DOHH2 (cell line): ENCODE results near the gene AP5S1.
A peak's percentile ranks its signal among the peaks of the same experiment; 100 is the strongest.

ENCODE experiments used
- H3F3A ChIP-seq: fragments of 200-600 bp; sonication (generic), shearing (Covaris generic); 2 replicates; pipeline ENCODE4 v1.6.0; 2016; ENCODE audit warnings: antibody characterized with exemption, mild to moderate bottlenecking; ENCODE audit not compliant: control insufficient read depth, insufficient read depth
- H3K27ac ChIP-seq: fragments of 200-600 bp; sonication (generic); 2 replicates; pipeline ENCODE4 v1.5.1; 2014; ENCODE audit warnings: low read depth, mild to moderate bottlenecking, low read length, moderate library complexity
- H3K27me3 ChIP-seq: fragments of 200-600 bp; sonication (generic); 2 replicates; pipeline ENCODE4 v1.6.1; 2014; ENCODE audit warnings: mild to moderate bottlenecking, low read length, mixed read lengths; ENCODE audit not compliant: control insufficient read depth
- H3K36me3 ChIP-seq: fragments of 200-600 bp; sonication (generic); 2 replicates; pipeline ENCODE4 v1.6.1; 2014; ENCODE audit warnings: mild to moderate bottlenecking, low read length, moderate library complexity, mixed read lengths; ENCODE audit not compliant: control insufficient read depth
- H3K4me1 ChIP-seq: fragments of 200-600 bp; sonication (generic); 2 replicates; pipeline ENCODE4 v1.6.1; 2014; ENCODE audit warnings: mild to moderate bottlenecking, low read length, mixed read lengths; ENCODE audit not compliant: control insufficient read depth
- H3K4me2 ChIP-seq: fragments of 200-600 bp; sonication (generic); 2 replicates; pipeline ENCODE4 v1.6.0; 2014; ENCODE audit warnings: mild to moderate bottlenecking, low read length, moderate library complexity
- H3K4me3 ChIP-seq: fragments of 200-600 bp; sonication (generic); 2 replicates; pipeline ENCODE4 v1.5.1; 2014; ENCODE audit warnings: mild to moderate bottlenecking, low read length, mixed read lengths
- H3K79me2 ChIP-seq: fragments of 200-600 bp; sonication (generic); 2 replicates; pipeline ENCODE4 v1.6.1; 2014; ENCODE audit warnings: mild to moderate bottlenecking, low read length, mixed read lengths; ENCODE audit not compliant: control insufficient read depth
- H3K9me2 ChIP-seq: fragments of 200-600 bp; sonication (generic); replicated peaks from 2 replicates; pipeline ENCODE4 v1.6.1; 2014; ENCODE audit warnings: mild to moderate bottlenecking, low read length, mixed read lengths; ENCODE audit not compliant: control insufficient read depth
- H3K9me3 ChIP-seq: fragments of 200-600 bp; sonication (generic); 2 replicates; pipeline ENCODE4 v1.6.1; 2014; ENCODE audit warnings: antibody characterized with exemption, low read length, mixed read lengths; ENCODE audit not compliant: control insufficient read depth, insufficient read depth
- H4K20me1 ChIP-seq: fragments of 200-600 bp; sonication (generic); 2 replicates; pipeline ENCODE4 v1.6.0; 2014; ENCODE audit warnings: low read depth, mild to moderate bottlenecking, antibody characterized with exemption, low read length, moderate library complexity; ENCODE audit not compliant: control insufficient read depth, insufficient read depth
- EZH2phosphoT487 ChIP-seq: fragments of 200-600 bp; sonication (generic); IDR thresholded peaks from 2 replicates; pipeline ENCODE4 v1.6.1; 2017; ENCODE audit warnings: borderline replicate concordance, mild to moderate bottlenecking, antibody characterized with exemption, low read length, moderate library complexity, mixed read lengths
- TF ChIP-seq, protein P1 (sequence below): fragments of 200-600 bp; sonication (generic); IDR thresholded peaks from one replicate; pipeline ENCODE4 v1.5.1; 2014; ENCODE audit warnings: antibody characterized with exemption, mild to moderate bottlenecking, low read depth, low read length; ENCODE audit not compliant: poor library complexity, severe bottlenecking

The AP5S1 gene

GRCh38 chr20:3777381-3777715 is 43.0 kb upstream of the AP5S1 start:
- Histone ChIP-seq H3F3A (peaks cover 3% of the 10 kb centered on the region; the same call in 1 of the 2 replicates), H3K4me1 (peaks cover 43% of the 10 kb centered on the region), H3K27ac (no peak overlapping the region), H3K27me3 (peaks cover 24% of the 10 kb centered on the region), H3K9me3 (no peaks in the 10 kb centered on the region), H3K4me3 (peak overlapping the region; percentile 80), H3K9me2 (no peaks in the 10 kb centered on the region), H3K79me2 (no peaks in the 10 kb centered on the region), H3K36me3 (no peaks in the 10 kb centered on the region), H3K4me2 (peak overlapping the region; percentile 92), H4K20me1 (no peaks in the 10 kb centered on the region; the same call in 1 of the 2 replicates)
- TF ChIP-seq, protein P1, sequence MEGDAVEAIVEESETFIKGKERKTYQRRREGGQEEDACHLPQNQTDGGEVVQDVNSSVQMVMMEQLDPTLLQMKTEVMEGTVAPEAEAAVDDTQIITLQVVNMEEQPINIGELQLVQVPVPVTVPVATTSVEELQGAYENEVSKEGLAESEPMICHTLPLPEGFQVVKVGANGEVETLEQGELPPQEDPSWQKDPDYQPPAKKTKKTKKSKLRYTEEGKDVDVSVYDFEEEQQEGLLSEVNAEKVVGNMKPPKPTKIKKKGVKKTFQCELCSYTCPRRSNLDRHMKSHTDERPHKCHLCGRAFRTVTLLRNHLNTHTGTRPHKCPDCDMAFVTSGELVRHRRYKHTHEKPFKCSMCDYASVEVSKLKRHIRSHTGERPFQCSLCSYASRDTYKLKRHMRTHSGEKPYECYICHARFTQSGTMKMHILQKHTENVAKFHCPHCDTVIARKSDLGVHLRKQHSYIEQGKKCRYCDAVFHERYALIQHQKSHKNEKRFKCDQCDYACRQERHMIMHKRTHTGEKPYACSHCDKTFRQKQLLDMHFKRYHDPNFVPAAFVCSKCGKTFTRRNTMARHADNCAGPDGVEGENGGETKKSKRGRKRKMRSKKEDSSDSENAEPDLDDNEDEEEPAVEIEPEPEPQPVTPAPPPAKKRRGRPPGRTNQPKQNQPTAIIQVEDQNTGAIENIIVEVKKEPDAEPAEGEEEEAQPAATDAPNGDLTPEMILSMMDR: no peak
- TF ChIP-seq EZH2phosphoT487: no peak

DNA sequence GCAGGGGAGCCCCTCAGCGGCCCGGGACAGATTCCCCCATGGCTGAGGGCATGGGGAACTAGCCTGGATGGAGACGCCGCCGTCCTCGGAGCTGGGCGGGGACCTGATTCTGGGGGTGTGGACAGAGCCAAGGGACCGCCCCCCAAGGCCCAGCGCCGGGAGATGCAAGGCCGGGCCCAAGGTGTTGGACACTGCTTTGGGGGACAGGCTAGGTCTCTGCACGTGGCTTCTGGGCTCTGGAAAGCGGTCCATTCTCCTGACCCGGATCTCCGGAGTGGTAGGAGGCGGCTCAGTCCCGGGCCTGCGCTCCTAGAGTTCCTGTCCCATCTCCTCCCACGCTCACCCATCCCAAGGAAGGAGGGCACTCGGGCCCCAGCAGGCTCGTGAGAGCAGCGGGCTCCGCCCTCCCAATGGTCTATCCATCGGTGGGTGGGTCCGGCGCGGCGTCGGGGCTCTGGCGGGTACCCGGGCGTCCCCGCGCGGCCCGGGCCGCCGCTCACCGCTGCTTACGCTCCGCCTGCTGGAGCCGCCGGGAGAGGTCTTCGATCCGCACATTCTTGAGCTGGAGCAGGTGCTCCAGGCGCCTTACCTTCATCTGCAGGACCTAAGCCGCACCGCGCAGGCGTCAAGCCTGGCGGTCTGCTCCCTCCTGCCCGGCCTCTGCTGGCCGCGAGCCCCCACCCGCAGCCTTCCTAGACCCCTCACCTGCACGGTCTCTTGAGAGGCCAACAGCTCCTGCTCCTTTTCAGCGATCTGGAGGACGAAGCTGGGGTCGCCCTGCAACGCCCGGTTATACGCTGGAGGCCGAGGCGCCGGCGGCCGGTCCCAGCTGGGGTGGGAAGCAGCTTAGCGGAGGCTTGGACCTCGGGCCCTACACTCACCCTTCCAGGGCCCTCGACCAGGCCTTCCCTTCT is 42.4 kb upstream of the AP5S1 start:
- Histone ChIP-seq H3K27me3 (peaks cover 24% of the 10 kb centered on the region), H3K27ac (no peak overlapping the region), H3K79me2 (no peaks in the 10 kb centered on the region; the same call in 1 of the 2 replicates), H3K9me2 (no peaks in the 10 kb centered on the region), H4K20me1 (no peaks in the 10 kb centered on the region; the same call in 1 of the 2 replicates), H3K9me3 (no peaks in the 10 kb centered on the region), H3K36me3 (no peaks in the 10 kb centered on the region), H3K4me2 (peak overlapping the region; percentile 92), H3K4me3 (peak overlapping the region; percentile 80), H3K4me1 (peaks cover 43% of the 10 kb centered on the region), H3F3A (peaks cover 7% of the 10 kb centered on the region; the same call in 1 of the 2 replicates)
- TF ChIP-seq, protein P1: no peak
- TF ChIP-seq EZH2phosphoT487: peak; percentile 42; the same call in 1 of the 2 replicates

- Histone ChIP-seq H3K27ac (no peak overlapping the region), H3F3A (peaks cover 7% of the 10 kb centered on the region; the same call in 1 of the 2 replicates), H3K4me3 (no peak overlapping the region), H3K4me2 (peak overlapping the region; percentile 92), H3K27me3 (peaks cover 24% of the 10 kb centered on the region), H3K79me2 (peaks cover 8% of the 10 kb centered on the region), H3K4me1 (peaks cover 43% of the 10 kb centered on the region), H3K36me3 (peaks cover 7% of the 10 kb centered on the region; the same call in 1 of the 2 replicates), H3K9me2 (no peaks in the 10 kb centered on the region), H3K9me3 (no peaks in the 10 kb centered on the region), H4K20me1 (no peaks in the 10 kb centered on the region; the same call in 1 of the 2 replicates)
- TF ChIP-seq, protein P1: no peak
- TF ChIP-seq EZH2phosphoT487: no peak
Measured at GRCh38 chr20:3778976-3779375, 41.4 kb upstream of the AP5S1 start.
